IPS-11a (cell line): ENCODE results near the gene RYR1.
"Not testable (repeated sequence)": the region's sequence is repeated elsewhere in the genome, so short reads cannot be mapped to it uniquely, and the experiment has no call there.

ENCODE experiments used
- H3K4me3 ChIP-seq: one replicate; pipeline ENCODE4 v1.5.1; 2013; ENCODE audit warnings: low read depth, low read length, control low read depth

The RYR1 gene

DNA sequence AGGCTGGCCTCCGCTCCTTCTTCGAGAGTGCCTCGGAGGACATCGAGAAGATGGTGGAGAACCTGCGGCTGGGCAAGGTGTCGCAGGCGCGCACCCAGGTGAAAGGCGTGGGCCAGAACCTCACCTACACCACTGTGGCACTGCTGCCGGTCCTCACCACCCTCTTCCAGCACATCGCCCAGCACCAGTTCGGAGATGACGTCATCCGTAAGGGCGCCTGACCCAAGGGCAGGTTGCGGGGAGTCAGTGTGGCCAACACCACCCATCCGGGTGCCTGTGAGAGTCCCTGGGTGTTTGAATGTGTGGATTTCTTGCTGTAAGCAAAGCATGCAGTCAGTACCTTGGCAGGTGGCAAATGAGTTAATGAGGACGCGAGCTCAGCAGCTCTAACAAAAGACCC is 78.8 kb downstream of the RYR1 start:
- no peak overlapping the region for H3K4me3 ChIP-seq

DNA sequence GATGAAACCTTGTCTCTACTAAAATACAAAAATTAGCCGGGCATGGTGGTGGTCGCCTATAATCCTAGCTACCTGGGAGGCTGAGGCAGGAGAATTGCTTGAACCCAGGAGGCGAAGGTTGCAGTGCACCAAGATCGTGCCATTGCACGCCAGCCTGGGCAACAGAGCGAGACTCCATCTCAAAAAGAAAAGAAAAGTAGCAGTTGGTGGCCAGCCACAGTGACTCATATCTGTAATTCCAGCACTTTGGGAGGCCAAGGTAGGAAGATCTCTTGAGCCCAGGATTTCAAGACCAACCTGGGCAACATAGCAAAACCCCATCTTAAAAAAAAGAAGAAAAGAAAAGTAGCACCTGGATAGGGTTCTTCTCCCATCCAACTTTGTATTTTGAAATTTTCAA is 79.7 kb downstream of the RYR1 start:
- H3K4me3 ChIP-seq: not testable (repeated sequence)

DNA sequence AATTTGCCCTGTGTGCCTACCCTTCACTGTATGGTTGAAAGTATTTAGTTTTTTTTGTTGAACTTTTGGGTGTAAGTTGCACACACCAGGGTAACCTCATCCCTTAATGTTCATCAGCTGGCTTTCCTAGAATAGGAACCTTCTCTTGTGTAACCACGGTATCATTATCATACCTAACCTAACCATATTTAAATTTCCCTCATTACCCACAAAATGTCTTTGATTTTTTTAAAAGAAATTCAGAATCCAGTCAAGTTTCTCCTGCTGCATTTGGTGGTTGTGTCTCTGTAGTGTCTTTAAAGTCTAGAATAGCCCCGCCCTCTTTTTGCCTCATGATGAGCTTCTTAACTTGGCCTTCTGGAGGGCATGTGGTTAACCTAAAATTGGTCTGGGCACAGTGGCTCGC is 80.3 kb downstream of the RYR1 start:
- no peak overlapping the region for H3K4me3 ChIP-seq

DNA sequence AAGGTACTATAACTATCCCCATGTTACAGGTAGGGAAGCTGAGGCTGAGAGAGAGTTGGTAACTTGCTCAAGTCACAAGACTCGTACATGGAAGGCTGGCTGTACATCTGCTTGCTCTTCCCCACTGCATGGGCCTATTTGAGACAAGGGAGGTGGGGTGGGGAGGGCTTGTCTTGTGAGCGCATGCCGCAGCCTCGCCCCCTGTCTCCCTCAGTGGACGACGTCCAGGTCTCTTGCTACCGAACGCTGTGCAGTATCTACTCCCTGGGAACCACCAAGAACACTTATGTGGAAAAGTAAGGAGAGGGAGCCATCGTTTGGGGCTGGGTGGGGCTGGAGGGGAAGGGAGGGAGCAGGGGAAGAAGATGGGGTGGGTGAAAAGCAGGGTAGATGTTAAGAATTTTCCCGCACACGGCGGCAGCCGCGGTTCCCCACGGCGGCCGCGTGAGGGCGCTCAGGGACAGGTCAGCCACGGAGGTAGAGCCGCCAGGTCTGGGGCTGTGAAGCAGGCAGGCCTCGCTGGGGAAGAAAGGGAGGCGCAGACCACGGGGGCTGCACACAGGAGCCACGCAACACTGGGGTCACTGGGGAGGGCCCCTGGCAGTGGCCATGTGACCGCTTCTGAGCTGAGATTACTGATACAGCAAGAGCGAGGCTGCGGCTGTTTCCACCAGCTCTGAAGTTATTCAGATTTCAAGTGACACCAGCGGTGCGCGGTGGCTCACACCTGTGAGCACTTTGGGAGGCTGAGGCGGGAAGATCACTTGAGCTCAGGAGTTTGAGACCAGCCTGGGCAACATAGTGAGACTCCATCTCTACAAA is 81.5 kb downstream of the RYR1 start:
- no peak overlapping the region for H3K4me3 ChIP-seq

GRCh38 chr19:38515896-38516295 is 82.4 kb downstream of the RYR1 start:
- no peak overlapping the region for H3K4me3 ChIP-seq

- H3K4me3 ChIP-seq: no peak overlapping the region
Measured at GRCh38 chr19:38516802-38517201, 83.3 kb downstream of the RYR1 start.

- H3K4me3 ChIP-seq: no peak overlapping the region
Measured at GRCh38 chr19:38517321-38517720, 83.8 kb downstream of the RYR1 start.

- not testable (repeated sequence) for H3K4me3 ChIP-seq
Measured at GRCh38 chr19:38517980-38518379, 84.5 kb downstream of the RYR1 start.

DNA sequence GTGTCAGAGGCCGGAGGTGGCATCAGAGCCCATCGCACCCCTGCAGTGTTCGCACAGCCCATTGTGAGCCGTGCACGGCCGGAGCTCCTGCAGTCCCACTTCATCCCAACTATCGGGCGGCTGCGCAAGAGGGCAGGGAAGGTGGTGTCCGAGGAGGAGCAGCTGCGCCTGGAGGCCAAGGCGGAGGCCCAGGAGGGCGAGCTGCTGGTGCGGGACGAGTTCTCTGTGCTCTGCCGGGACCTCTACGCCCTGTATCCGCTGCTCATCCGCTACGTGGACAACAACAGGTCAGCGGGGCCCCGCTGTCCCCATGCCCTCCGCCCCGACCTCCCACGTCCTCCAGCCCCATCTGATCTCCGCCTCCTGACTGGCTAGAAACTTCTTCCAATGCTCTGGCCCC is 85.7 kb downstream of the RYR1 start:
- H3K4me3 ChIP-seq: no peak overlapping the region

DNA sequence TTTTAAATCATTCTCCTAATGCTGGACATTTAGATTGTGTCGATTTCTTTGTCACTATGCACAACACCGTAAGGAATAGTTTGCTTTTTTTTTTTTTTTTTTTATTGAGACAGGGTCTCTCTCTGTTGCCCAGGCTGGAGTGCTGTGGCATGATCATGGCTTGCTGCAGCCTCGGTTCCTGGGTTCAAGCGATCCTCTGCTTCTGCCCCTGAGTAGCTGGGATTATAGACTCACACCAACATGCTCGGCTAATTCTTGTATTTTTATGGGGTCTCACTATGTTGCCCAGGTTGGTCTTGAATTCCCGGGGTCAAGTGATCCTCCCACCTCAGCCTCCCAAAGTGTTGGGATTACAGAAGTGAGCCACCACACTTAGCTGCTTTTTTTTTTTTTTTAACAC is 86.5 kb downstream of the RYR1 start:
- no peak overlapping the region for H3K4me3 ChIP-seq

GRCh38 chr19:38522915-38523314 is 89.4 kb downstream of the RYR1 start:
- no peak overlapping the region for H3K4me3 ChIP-seq

GRCh38 chr19:38523319-38523718 is 89.8 kb downstream of the RYR1 start:
- H3K4me3 ChIP-seq: no peak overlapping the region

GRCh38 chr19:38524369-38524768 is 90.9 kb downstream of the RYR1 start:
- no peak overlapping the region for H3K4me3 ChIP-seq

GRCh38 chr19:38524994-38525634 is 91.6 kb downstream of the RYR1 start:
- no peak overlapping the region for H3K4me3 ChIP-seq

DNA sequence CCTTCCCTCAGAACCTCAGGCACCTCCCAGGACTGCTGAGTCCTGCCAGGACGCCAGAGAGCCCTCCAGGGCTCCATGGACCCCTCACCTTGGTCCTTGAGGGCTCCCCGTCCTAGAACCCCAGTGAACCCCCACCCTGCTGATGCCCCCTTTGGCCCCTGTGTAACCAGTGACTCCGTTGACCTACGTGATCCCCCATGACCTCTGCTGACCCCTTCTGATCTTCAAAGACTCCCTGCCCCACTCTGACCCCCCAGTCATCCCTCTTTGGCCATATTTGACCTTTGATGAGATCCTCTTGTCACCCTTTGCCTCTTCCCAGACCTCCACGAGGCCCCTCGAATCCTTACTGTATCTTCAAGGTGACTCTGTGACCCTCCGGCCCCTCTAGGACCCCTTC is 92.9 kb downstream of the RYR1 start:
- H3K4me3 ChIP-seq: no peak overlapping the region

GRCh38 chr19:38527466-38528136 is 94.1 kb downstream of the RYR1 start:
- no peak overlapping the region for H3K4me3 ChIP-seq

DNA sequence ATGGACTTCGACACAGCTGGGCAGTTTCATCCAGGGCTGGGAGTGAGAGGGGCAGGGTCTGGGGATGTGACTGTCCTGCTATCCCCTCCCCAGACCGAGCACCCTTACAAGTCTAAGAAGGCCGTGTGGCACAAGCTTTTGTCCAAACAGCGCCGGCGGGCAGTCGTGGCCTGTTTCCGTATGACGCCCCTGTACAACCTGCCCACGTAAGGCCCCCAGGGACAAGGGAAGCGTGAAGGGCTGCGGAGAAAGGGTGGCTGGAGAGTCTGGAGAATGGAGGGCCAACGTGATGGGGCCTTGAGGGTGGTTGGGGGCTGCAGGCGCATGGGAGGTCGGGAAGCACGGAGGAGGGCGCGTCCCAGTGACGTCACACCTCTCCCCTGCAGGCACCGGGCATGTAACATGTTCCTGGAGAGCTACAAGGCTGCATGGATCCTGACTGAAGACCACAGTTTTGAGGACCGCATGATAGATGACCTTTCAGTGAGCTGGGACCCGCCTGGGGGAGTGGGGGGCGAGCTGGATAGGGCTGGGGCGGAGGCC is 94.8 kb downstream of the RYR1 start:
- H3K4me3 ChIP-seq: no peak overlapping the region

DNA sequence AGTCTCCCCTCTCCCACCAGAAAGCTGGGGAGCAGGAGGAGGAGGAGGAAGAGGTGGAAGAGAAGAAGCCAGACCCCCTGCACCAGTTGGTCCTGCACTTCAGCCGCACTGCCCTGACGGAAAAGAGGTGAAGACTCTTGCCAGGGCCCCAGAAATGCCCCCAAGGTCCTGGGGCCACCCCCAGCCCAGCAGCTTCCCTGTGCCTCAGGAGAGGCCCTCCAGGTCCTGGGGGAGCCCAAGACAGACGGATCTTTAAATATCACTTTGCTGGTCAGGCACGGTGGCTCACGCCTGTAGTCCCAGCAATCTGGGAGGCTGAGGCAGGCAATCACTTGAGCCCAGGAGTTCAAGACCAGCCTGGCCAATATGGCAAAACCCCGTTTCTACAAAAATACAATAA is 95.4 kb downstream of the RYR1 start:
- no peak overlapping the region for H3K4me3 ChIP-seq

- no peak overlapping the region for H3K4me3 ChIP-seq
Measured at GRCh38 chr19:38531515-38531914, 98.0 kb downstream of the RYR1 start.

DNA sequence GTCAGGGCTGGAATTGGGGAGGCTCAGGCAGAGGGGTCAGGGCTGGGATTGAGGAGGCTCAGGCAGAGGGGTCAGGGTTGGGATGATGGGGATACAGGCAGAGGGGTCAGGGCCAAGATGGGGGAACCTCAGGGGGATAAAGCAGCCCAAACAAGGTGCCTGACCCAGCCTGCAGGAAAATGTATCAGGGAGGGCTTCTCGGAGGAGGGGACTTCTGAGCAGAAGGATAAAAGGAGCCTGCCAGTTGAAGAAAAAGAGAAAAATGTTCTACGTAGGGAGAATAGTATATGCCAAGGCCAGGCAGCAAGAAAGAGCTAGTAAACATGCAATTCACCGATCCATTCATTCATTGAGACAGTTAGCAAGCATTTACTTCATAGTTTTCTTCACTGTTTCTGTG is 99.4 kb downstream of the RYR1 start:
- H3K4me3 ChIP-seq: no peak overlapping the region

- H3K4me3 ChIP-seq: no peak overlapping the region
Measured at GRCh38 chr19:38534574-38534973, 101.1 kb downstream of the RYR1 start.

- H3K4me3 ChIP-seq: no peak overlapping the region
Measured at GRCh38 chr19:38535212-38535611, 101.7 kb downstream of the RYR1 start.
